GM19468 (cell line): Measurements from ENCODE around the gene GREM1.

Experiments used
- ATAC-seq: cut with Tn5 transposase; IDR thresholded peaks from one replicate; pipeline ENCODE4 v1.9.1; 2021; ENCODE audit warnings: mild to moderate bottlenecking, moderate library complexity, moderate number of reproducible peaks; ENCODE audit not compliant: unreplicated experiment; ENCODE audit errors: extremely low read depth

Gene GREM1

DNA sequence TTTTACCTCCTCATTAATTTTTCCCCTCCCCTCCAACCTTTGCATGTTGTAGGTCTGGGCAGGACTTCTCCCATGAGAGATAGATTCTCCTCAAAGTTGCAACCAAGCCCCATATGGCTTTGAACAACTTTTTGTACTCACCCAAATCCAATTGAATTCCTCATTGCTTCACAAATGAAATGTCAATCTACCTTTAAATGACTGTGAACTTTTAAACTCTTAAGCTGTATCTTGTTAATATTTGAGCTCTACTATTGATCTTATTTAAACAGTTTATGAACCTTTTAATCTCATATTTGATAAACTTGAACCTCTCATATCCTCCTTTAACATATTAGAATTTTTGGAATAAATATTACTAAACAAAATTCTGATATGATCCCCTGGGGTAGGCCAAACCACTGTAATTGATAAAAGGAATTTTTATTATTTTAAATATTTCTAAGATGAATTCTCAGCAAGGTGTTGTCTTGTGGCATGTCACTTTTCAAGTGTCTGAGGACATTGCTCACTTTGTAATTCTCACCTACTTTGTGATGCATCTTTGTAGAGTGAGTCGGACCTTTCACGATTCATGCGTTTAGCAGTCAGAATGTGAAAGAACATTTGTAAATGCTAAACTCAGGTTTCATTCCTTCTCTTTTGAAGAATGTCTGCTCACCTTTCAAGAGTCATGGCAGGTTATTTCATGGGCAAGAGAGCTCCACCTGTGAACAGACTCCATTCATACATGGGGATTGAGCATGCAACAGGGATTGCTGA is 23.4 kb upstream of the GREM1 start:
- ATAC-seq = no peak

DNA sequence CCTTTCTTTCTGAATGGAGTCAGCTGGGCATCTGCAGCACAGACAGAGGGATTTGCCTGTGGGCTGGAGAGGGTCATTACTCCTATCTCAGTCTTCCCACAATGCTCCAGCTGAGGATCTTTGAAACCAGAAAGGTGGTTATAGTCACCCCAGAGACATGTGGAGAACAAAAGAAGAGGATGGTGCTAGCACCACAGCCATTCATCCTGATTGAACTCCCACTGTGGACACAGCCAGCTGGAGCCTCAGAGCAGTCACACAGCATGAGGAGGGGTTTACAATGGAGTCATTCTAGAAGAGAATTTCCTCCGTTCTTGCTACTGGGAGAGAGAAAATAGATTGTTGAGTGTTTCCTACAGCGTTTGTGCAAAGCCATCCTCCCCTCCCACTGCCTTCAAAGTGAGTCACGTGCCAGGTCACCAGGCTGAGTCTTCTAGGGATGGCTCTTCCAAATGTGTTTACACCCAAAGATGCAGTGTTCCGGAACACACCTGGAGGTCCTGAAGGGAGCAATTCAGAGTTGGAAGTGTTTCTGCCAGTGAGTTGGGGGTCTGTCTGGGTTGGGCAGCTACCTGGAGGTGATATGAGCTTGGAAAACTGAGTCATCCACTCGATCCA is 18.9 kb upstream of the GREM1 start:
- no peak for ATAC-seq

DNA sequence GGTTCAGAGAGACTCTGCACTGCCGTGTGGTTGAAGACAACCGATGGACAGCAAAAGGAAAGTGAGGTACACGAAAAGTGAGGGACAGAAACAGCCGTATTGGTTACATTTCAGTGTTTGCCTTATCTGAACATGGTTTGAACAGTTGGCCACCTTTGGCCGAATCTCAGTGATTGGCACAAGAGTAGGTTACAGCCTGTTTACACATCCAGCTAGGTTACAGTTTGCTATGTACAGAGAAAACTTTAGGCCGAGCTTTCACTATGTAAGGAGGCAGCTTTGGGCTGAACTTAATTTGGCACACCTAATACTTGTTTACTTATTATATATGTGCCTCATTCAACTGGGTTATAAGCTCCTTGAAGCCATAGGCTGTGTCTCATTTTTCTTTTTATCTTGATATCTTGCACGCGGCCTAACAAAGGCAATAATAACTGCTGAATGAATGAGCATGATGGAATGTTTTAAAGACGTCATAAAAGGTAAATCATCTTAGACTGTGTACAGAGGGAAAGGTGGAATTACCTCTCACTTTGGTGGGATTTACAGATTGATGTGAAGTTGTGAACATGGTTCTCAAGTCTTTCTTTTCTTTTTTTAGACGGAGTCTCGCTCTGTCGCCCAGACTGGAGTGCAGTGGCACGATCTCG is 17.2 kb upstream of the GREM1 start:
- no peak for ATAC-seq

DNA sequence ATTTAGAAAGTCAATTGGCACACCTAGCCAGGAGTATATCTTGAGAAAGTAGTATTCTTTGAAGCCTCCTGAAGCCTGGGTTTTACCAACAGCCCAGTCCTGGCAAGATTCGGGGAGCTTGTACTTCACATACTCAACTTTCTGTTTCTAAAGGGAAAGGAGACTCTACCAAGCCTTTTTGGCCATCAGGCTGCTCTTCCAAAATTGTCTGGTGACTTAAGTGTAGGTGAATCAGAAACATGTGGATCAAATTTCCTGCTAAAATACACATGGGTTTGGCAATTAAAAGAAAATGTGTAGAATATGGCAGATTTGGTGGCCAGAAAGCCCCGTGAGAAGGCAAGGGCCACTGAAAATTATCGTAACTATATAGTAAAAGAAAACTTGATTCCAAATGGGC is 15.9 kb upstream of the GREM1 start:
- no peak for ATAC-seq

DNA sequence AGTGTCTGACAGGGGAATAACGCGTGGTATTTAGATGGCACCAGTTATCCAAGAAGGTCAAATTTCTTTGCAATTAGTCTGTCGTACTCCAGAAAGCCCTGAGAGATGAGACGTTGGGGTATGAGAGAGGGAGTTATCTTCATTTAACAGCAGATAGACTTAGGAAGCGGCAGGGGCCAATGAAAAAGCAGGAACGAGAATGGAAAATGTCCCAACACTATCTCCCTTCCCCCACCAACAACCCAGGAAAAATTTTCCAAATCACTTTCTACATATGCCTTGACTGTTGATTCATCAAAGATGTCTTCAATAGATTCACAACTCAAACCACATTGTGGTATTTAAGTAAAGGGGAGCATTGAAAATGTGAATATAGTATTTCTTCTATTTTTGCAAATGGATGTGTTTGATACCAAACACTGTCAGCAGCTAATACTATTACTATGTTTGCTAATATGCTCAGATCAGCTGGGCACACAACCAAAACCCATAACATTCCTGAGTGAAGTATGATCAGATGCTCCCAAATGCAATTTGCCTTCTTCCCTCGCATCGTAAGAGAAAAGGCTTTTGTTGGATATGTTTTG is 13.3 kb upstream of the GREM1 start:
- ATAC-seq = no peak

DNA sequence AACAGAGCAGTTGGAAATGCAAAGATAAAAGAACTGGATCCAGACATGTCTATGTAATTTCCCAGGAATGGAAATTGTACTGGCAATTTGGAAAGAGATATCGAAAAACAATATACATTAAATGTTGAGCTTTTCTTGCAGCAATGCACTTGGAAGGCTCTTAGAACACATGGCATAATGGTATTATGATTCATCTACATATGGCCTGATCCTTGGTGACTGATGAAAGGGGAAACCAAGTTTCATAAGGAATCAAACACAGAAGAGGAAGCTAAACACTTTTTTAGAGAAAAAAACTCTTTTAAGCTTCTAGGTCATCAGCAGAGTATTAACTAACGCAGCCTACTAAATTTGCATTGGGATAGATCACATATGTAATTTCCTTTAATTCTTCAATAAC is 12.4 kb upstream of the GREM1 start:
- ATAC-seq = no peak

DNA sequence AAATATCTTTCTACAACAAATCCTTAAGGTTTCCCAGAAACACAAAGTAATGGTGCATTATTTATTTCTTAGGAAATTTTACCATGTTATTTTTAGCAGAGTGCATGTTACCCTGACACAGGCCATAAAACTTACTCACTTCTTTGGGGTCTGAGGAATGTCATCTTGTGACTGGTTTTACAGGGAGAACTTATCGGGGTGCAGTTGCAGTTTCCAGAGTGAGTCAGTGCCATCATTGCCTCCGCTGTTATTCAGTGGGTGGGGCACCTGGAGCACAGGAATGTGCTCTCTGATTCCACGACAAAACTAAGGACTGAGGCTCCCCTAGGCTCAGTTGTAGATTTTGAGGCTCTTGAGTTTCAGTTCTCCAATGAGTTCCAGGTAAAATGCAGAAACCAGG is 11.1 kb upstream of the GREM1 start:
- no peak for ATAC-seq

DNA sequence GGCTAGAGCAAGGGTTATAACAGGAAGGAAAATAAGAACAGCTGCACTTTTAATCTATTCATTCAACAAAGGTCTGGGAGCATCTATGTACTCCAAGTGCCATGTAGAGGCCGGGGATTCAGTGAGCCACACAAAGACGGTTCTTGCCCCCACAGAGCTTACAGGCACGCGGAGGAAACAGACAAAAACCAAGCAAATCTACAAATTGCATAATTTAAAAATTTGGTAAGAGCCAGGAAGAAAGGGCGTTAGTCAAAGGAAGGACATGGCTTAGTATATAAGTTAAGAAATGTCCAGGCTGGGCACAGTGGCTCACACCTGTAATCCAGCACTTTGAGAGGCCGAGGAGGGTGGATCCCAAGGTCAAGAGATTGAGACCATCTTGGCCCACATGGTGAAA is 10.4 kb upstream of the GREM1 start:
- no peak for ATAC-seq

DNA sequence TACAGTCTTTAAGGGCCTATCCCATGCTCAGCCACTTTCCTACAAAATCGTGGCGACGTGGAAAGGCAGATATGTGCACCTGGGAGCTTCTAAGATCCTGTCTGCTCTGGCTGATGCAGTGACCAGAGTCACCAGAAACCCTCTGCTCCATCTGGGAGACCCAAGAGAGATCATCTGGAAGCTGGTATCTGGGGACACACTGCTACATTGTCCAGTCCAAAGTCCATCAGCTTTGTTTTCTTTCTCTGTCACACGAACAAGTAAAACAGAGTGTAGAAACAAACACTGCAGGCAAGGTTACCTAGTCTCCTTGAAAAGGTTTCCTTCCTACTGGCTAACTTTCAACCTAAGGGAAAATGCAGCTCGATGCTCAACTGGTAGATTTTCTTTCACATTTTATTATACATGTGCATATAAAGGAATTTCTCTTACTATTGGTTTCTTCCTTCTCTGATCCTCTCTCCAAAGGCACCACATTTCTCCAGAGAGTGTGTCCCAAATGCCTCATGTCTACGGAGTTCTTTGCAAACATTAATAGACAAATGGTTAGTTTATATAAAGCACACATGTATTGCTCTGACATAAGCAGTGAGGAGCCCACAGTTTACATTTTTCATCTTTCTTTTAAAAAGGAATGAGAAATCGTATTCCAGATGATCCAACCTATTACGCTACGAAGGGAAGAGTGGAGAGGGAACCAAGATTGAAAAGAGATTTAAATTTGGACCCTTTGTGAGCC is 8.3 kb upstream of the GREM1 start:
- ATAC-seq = no peak

DNA sequence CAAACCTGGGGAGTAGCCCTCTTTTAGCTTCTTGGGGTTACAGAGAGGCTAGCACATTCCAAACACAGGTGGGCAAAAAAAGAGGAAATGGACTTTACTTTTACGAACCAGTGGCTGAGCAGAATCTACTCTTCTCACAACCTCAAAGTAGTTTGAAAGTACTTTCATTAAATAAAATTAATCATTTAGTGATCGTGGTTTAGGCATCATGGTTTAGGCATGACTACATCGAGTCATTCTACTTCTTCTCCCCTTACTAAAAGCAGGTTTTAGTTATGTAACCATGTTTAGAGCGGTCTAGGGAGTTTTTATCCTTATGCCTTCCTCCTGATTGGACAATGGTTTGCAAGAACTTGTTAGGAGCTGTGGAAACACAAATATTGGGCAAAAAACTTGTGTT is 2.5 kb upstream of the GREM1 start:
- peak; percentile 57 for ATAC-seq

DNA sequence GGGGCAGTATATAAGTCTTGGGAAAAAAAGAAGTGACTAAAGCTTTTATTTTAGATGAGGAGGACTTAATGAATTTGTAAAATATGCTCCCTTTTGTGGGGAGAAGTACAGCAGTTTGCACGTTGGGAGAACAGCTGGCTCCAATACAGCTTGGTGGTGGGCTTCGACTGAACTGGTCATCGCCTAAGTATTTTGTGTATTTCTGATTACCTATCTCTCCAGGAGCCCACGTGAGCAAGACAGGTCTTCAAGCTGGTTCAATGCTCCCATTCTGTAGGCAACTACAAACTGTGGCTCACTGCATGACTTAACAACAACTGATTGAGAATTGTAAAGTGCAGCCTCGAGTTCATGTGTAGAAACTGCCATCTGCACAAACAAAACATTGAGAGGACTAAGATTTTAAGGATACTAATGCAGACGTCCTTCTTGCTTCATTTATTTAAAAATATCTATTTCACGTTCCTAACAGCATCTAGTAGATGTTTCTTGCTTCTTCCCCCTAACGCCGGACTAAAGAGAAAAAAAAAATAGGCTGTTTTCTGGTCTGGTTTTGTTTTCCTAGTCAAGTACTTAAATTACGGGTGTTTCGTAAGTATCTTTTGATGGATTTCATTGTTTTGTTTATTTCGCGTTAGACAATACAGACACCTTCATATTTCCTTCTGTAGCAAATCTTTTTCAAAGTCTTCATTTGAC is 1.4 kb upstream of the GREM1 start:
- no peak for ATAC-seq

DNA sequence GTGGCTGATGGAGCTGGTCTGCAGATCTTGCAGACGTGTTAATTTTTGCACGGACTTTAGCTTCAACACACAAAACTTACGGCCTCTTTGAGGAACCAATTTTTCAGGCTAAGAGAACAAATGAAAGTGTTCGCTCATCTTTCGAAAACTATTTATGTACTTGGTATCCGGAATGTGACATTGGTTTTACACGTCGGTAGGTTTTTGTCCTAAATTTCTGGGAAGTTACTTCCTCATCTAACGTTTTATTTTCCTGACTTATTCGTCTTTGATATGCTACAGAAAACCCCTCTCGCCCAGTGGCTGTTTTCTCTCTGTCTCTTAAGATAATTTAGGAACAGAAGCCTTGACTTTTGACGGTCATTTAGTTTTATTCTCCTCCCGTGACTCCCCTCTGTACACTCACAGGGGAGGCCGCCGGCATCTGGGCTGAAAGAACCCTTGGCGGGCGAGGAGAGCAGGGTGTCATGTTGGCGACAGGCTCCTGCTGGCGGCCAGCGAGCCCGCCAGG is 834 bp upstream of the GREM1 start:
- ATAC-seq = no peak

DNA sequence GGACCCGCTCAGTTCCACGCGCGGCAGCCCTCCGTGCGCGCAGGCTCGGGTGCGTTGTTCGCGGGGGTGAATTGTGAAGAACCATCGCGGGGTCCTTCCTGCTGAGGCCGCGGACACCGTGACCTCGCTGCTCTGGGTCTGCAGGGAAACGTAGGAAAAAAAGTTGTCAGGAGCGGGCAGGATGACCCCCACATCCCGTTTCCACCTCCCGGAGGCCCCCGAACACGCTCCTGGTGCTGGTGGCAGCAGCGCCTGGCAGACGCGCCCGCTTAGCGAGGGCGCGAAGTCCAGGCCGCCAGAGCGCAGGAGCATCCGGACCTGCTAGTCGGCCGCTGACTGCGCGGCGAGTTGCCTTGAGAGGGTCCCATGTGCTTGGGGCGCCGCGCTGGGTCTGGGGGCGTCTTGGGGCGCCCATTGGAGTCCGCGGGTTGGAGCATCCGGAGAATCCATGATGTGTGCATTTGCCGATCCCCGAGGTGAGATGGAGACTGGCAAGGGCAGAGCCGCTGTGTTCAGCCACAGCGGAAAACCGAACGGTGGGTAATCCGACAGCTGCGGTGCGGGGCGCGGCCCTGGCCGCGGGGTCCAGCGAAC is 520 bp downstream of the GREM1 start:
- no peak for ATAC-seq

DNA sequence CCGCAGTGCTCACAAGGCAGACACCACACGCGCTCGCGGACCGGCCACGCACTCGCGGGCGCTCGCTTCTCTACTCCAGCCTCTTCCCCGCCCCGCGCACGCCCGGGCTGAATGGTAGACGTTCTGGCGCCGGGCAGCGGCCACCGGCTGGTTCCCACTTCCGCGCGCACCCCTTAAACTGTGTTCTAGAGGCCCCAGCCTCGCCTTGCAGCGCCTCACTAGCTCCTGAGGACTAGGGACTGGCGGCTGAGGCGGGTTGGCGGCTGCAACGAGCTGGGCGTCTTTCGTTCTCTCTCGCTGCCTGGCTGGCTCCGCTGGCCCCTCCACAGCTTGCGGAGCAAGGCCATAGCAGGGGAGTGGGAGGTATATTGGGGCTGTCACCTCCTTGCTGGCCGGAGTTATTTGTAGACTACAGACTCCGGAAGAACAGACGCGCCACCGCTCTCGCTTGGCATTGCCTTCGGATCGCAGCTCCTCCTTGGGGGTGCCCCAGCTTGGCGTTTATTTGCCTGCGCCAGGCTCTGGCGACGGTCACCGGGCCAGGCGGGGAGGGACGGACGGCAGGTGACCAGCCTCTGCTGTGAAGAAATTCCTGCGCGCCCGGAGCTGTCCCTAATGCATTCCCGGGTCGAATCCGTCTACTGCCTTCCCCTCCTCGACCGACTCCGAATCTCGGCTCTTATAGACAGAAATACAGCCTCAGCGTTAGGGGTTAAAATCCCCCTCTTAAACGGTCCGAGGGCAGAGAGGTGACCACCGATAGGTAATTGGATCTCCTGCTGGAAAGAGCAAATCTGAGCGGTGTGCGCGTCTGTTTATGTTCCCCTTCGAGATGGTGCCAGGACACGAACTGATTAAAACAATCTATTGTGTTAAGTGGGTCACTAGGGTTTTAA is 1.3 kb downstream of the GREM1 start:
- ATAC-seq = no peak

DNA sequence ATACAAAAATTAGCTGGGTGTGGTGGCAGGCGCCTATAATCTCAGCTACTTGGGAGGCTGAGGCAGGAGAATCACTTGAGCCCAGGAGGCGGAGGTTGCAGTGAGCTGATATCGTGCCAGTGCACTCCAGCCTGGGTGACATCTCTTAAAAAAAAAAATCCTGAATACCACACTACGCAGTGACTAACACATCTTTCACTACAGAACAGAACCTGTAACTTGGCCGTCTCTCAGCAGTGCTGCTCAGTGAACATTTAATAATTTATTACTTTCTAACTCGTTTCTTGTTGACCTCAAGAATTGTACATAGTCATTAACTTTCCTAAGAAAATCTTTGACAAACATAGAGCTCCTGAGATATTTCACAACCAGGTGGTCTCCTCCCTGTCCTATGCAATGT is 3.8 kb downstream of the GREM1 start:
- ATAC-seq = no peak

DNA sequence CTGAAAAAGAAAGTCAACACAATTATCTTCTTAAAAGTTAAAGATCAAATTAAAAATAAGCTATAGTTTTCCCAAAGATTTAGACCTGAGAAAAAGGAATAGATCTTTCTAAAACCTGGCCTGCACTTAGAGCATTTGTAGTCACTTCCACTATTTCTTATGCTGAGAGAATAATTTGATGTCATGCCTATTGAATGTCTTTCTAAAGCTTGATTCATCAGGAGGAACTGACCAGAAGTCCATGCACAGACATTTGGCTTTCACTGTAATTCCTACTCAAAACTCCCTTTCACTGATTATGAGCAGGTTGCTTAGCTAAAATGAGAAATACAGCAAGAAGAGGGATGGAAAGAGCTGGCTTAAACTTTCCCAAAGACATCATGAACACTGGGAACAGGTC is 4.3 kb downstream of the GREM1 start:
- ATAC-seq = no peak

DNA sequence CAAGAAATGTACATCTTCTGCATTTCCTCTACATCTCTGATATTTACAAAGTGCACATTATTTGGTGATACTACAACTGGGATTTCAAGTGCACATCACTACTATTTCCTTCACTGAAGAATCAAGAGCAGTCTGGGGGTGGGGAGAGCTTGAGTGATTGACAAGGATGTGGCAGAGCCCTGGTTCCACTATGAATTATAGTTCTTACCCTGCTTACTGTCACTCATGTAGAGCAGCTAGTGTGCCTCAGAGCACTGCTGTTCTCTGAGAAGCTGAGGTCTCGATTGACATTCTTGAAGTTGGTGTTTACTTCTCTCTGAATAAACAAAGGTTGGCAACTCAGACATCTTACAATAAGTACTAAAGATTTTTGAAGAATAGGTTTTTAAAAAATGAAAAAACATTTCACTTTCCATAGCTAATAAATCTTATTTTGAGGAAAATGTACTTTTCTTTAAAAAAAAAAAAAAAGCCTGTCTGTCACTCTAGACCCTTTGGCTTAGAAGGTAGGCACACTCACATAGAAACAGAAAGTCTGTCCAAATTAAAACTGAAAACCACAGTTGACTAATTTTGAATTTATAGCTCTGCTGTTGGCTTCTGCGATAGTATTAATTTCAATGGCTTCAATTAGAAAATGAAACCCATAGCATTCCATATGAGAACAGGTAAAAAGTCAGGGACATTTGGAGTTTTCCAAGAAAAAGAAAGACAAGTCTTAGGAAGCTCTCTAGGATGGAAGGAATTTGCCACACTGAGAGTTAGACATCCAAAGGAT is 5.6 kb downstream of the GREM1 start:
- ATAC-seq = peak; percentile 79
